GM12878 (cell line): ENCODE measurements around the gene SIVA1.

Experiments used
- BCL11A ChIP-seq: IDR thresholded peaks from 2 replicates; pipeline ENCODE4 v1.6.1; 2011; ENCODE audit warnings: low read depth, low read length
- BHLHE40 ChIP-seq, 2 experiments: fragments of 450-650 bp in 1 of 2; IDR thresholded peaks; 2 replicates each; pipeline ENCODE4 v1.6.1; 2011 to 2017; ENCODE audit warnings: low read depth in 2 of 2, borderline replicate concordance in 1 of 2, improper control_type of control experiment in 1 of 2, low read length in 1 of 2, mild to moderate bottlenecking in 1 of 2
- CBFB ChIP-seq: IDR thresholded peaks from 2 replicates; pipeline ENCODE4 v1.6.1; 2016; ENCODE audit warnings: antibody characterized with exemption, low read depth
- CEBPB ChIP-seq, 2 experiments: fragments of 150-350 bp in 1 of 2; IDR thresholded peaks; 2 replicates each; pipeline ENCODE4 v1.6.1; 2012 to 2014; ENCODE audit warnings: low read depth in 2 of 2, low read length in 2 of 2, borderline replicate concordance in 1 of 2, inconsistent platforms in 1 of 2
- CHD2 ChIP-seq: IDR thresholded peaks from 2 replicates; pipeline ENCODE4 v1.6.1; 2011; ENCODE audit warnings: low read depth, low read length, improper control_type of control experiment, borderline replicate concordance
- E4F1 ChIP-seq: fragments of 450-650 bp; IDR thresholded peaks from 2 replicates; pipeline ENCODE4 v1.6.1; 2018; ENCODE audit warnings: borderline replicate concordance, mild to moderate bottlenecking; ENCODE audit not compliant: partially characterized antibody
- JUNB ChIP-seq: IDR thresholded peaks from 2 replicates; pipeline ENCODE4 v1.6.1; 2016; ENCODE audit warnings: antibody characterized with exemption, mild to moderate bottlenecking
- NBN ChIP-seq: fragments of 450-650 bp; IDR thresholded peaks from 2 replicates; pipeline ENCODE4 v1.6.1; 2016
- POLR2AphosphoS5 ChIP-seq: IDR thresholded peaks from 2 replicates; pipeline ENCODE4 v1.6.1; 2011; ENCODE audit warnings: mild to moderate bottlenecking, low read length, inconsistent platforms
- SIN3A ChIP-seq: IDR thresholded peaks from 2 replicates; pipeline ENCODE4 v1.6.1; 2012; ENCODE audit warnings: low read depth, low read length, improper control_type of control experiment
- SMC3 ChIP-seq: IDR thresholded peaks from 2 replicates; pipeline ENCODE4 v1.6.1; 2011; ENCODE audit warnings: low read length, improper control_type of control experiment, borderline replicate concordance
- SPI1 ChIP-seq: IDR thresholded peaks from 2 replicates; pipeline ENCODE4 v1.6.1; 2011; ENCODE audit warnings: low read depth, mild to moderate bottlenecking, low read length, moderate library complexity, borderline replicate concordance; ENCODE audit not compliant: insufficient read depth
- ZBED1 ChIP-seq: IDR thresholded peaks from 2 replicates; pipeline ENCODE4 v1.6.1; 2016; ENCODE audit warnings: borderline replicate concordance

- no peak for TF ChIP-seq CEBPB (IDR thresholded peaks at IDR 0.05; ENCODE audit: borderline replicate concordance in 1 of 2, low read depth in 2 of 2, low read length in 2 of 2)
- no peak for TF ChIP-seq SIN3A
- no peak for TF ChIP-seq NBN
- no peak for TF ChIP-seq ZBED1
- TF ChIP-seq CBFB = no peak
- no peak for TF ChIP-seq SPI1
- TF ChIP-seq POLR2AphosphoS5 = no peak
- no peak for TF ChIP-seq BHLHE40 (IDR thresholded peaks at IDR 0.05; ENCODE audit: borderline replicate concordance in 1 of 2, low read depth in 2 of 2, low read length in 1 of 2)
- no peak for TF ChIP-seq E4F1
- no peak for TF ChIP-seq CHD2
- no peak for TF ChIP-seq SMC3
- no peak for TF ChIP-seq BCL11A
- no peak for TF ChIP-seq JUNB
Measured at GRCh38 chr14:104734601-104734990, 18.4 kb upstream of the SIVA1 start.
